Glutamatergic neuron (in vitro differentiated cells): ENCODE results near the gene KIZ. TPM values are rescaled to one million over a fixed set of nuclear protein-coding genes. Genes with fewer than 3 reads are reported as not detected.
"Not testable (repeated sequence)": the region's sequence is repeated elsewhere in the genome, so short reads cannot be mapped to it uniquely, and the experiment has no call there.

Experiments
- DNase-seq: peaks from one replicate; pipeline ENCODE4 v3.0.0; 2022
- H3K27ac Mint-ChIP-seq: one replicate; pipeline ENCODE4 v1.8.0; 2020; ENCODE audit warnings: mild to moderate bottlenecking, mixed read lengths, inconsistent platforms; ENCODE audit not compliant: unreplicated experiment
- H3K27me3 Mint-ChIP-seq: one replicate; pipeline ENCODE4 v1.8.0; 2020; ENCODE audit warnings: mild to moderate bottlenecking, moderate library complexity, mixed read lengths, inconsistent platforms; ENCODE audit not compliant: unreplicated experiment
- H3K36me3 Mint-ChIP-seq: one replicate; pipeline ENCODE4 v1.8.0; 2020; ENCODE audit warnings: mild to moderate bottlenecking, mixed read lengths, inconsistent platforms; ENCODE audit not compliant: unreplicated experiment
- H3K4me1 Mint-ChIP-seq: one replicate; pipeline ENCODE4 v1.8.0; 2020; ENCODE audit warnings: mild to moderate bottlenecking, low read depth, mixed read lengths, inconsistent platforms; ENCODE audit not compliant: unreplicated experiment
- H3K4me3 Mint-ChIP-seq: one replicate; pipeline ENCODE4 v1.8.0; 2020; ENCODE audit warnings: mild to moderate bottlenecking, mixed read lengths, inconsistent platforms; ENCODE audit not compliant: unreplicated experiment
- H3K9me3 Mint-ChIP-seq: one replicate; pipeline ENCODE4 v1.8.0; 2020; ENCODE audit warnings: mild to moderate bottlenecking, moderate library complexity, mixed read lengths, inconsistent platforms; ENCODE audit not compliant: unreplicated experiment
- total RNA-seq: library from RNA; stranded (reverse); fragmentation: NEBNext Ultra II Directional; extraction: Animal tissue kit (Norgen Biotek cat#: 25700); gene quantifications from one replicate; pipeline ENCODE4 v1.2.1, GENCODE V29; 2021; ENCODE audit not compliant: unreplicated experiment
- TF ChIP-seq, protein P1 (sequence below): fragments of 200-600 bp; sonication (generic); IDR thresholded peaks from one replicate; pipeline ENCODE4 v1.5.0; 2021; ENCODE audit not compliant: partially characterized antibody, unreplicated experiment

The KIZ gene
- total RNA-seq, 1 donor from 2014 or later: 17.7 TPM

DNA sequence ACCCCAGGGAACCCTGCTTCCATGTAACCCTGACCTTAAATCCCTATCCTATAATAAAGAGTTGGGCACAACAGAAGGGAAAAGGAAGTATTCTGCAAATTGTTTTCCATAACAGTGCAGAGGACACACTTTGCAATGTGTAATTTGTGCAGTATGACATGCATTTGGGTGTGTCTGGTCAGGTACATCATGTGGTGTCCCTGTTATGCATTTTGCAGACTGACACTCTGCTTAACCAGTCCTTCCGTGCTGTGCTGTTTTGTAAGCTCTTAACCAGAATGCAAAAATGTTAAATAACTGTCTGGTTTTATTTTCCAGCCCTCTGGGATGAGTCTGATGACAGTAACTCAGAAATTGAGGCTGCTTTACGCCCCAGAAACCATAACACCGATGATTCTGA lies 120.3 kb downstream of the KIZ start:
- Mint-ChIP-seq H3K4me1 (no peaks in the 10 kb centered on the region), H3K4me3 (no peak overlapping the region), H3K27me3 (peaks cover 5% of the 10 kb centered on the region), H3K36me3 (no peaks in the 10 kb centered on the region), H3K9me3 (no peaks in the 10 kb centered on the region), H3K27ac (no peak overlapping the region)
- DNase-seq: no peak
- TF ChIP-seq, protein P1, sequence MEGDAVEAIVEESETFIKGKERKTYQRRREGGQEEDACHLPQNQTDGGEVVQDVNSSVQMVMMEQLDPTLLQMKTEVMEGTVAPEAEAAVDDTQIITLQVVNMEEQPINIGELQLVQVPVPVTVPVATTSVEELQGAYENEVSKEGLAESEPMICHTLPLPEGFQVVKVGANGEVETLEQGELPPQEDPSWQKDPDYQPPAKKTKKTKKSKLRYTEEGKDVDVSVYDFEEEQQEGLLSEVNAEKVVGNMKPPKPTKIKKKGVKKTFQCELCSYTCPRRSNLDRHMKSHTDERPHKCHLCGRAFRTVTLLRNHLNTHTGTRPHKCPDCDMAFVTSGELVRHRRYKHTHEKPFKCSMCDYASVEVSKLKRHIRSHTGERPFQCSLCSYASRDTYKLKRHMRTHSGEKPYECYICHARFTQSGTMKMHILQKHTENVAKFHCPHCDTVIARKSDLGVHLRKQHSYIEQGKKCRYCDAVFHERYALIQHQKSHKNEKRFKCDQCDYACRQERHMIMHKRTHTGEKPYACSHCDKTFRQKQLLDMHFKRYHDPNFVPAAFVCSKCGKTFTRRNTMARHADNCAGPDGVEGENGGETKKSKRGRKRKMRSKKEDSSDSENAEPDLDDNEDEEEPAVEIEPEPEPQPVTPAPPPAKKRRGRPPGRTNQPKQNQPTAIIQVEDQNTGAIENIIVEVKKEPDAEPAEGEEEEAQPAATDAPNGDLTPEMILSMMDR: no peak

- H3K4me1 Mint-ChIP-seq, H3K9me3 Mint-ChIP-seq, H3K27ac Mint-ChIP-seq, H3K36me3 Mint-ChIP-seq, DNase-seq, H3K27me3 Mint-ChIP-seq, H3K4me3 Mint-ChIP-seq: not testable (repeated sequence)
These were observed 121.8 kb downstream of the KIZ start for GRCh38 chr20:21247603-21248095.

DNA sequence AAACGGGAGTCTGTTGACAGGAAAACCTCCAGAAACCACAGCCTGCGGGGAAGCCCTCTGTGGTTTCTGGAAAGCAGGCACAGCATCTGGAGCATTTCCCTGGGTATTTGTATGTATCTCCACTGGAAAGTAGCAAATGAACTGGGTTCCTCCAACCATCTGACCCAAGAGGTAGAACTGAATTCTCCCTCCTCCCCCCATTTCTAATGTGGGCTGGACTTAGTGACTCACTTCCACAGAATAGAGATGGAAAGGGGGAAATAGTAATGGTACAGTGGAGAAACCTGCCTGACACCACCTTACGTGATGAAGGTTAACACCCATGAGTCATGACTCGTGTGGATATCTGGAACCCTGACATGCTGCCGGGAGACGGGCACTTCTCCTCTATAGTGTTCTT lies 125.4 kb downstream of the KIZ start:
- DNase-seq: no peak
- Mint-ChIP-seq H3K36me3 (no peaks in the 10 kb centered on the region), H3K27me3 (peaks cover under 1% of the 10 kb centered on the region), H3K4me1 (no peaks in the 10 kb centered on the region), H3K4me3 (no peak overlapping the region), H3K27ac (no peak overlapping the region), H3K9me3 (no peaks in the 10 kb centered on the region)
- TF ChIP-seq, protein P1: no peak

- no peaks in the 10 kb centered on the region for H3K9me3 Mint-ChIP-seq
- no peak for DNase-seq
- peaks cover 4% of the 10 kb centered on the region for H3K27me3 Mint-ChIP-seq
- H3K4me3 Mint-ChIP-seq: no peak overlapping the region
- H3K27ac Mint-ChIP-seq: no peak overlapping the region
- no peaks in the 10 kb centered on the region for H3K36me3 Mint-ChIP-seq
- TF ChIP-seq, protein P1: no peak
- no peaks in the 10 kb centered on the region for H3K4me1 Mint-ChIP-seq
These were observed 131.3 kb downstream of the KIZ start for GRCh38 chr20:21257192-21257591.

DNA sequence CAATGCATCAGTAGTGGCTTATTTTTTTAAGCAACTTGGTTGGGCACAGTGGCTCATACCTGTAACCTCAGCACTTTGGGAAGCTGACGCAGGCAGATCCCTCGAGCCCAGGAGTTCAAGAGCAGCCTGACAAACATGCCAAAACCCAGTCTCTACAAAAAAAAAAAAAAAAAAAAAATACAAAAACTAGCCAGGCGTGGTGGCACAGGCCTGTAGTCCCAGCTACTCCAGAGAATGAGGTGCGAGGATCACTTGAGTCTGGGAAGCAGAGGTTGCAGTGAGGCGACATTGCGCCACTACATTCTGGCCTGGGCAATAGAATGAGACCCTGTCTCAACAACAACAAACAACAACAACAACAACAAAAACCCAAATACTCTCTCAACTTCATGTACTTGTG lies 132.5 kb downstream of the KIZ start:
- Mint-ChIP-seq H3K4me3 (no peak overlapping the region), H3K27me3 (peaks cover 4% of the 10 kb centered on the region), H3K36me3 (no peaks in the 10 kb centered on the region), H3K27ac (no peak overlapping the region), H3K9me3 (no peaks in the 10 kb centered on the region), H3K4me1 (no peaks in the 10 kb centered on the region)
- DNase-seq: no peak
- TF ChIP-seq, protein P1: no peak
